ENCODE data around the gene HIBADH.

Gene HIBADH

GRCh38 chr7:27585781-27586447 lies 76.8 kb downstream of the HIBADH start:
- TF ChIP-seq SIN3A (IDR thresholded peaks at IDR 0.05; ENCODE audit: borderline replicate concordance, insufficient read depth, low read length) (no peak), TAF1 (IDR thresholded peaks at IDR 0.05; ENCODE audit: borderline replicate concordance, insufficient read depth, low read length) (no peak), FOXP2 (optimal IDR thresholded peaks at IDR 0.05; ENCODE audit: borderline replicate concordance, extremely low read depth, extremely low read length, insufficient read depth) (no peak), POLR2AphosphoS5 (IDR thresholded peaks at IDR 0.05; ENCODE audit: low read depth, low read length) (no peak), REST (IDR thresholded peaks at IDR 0.05; ENCODE audit: insufficient read depth in 1 of 2, low read depth in 2 of 2, low read length in 2 of 2) (no peak)

- no peak for TF ChIP-seq SIN3A (IDR thresholded peaks at IDR 0.05; ENCODE audit: borderline replicate concordance, insufficient read depth, low read length)
- TF ChIP-seq FOXP2 (optimal IDR thresholded peaks at IDR 0.05; ENCODE audit: borderline replicate concordance, extremely low read depth, extremely low read length, insufficient read depth) = no peak
- TF ChIP-seq POLR2AphosphoS5 (IDR thresholded peaks at IDR 0.05; ENCODE audit: low read depth, low read length) = no peak
- no peak for TF ChIP-seq TAF1 (IDR thresholded peaks at IDR 0.05; ENCODE audit: borderline replicate concordance, insufficient read depth, low read length)
- TF ChIP-seq REST (IDR thresholded peaks at IDR 0.05; ENCODE audit: insufficient read depth in 1 of 2, low read depth in 2 of 2, low read length in 2 of 2) = no peak
Measured at GRCh38 chr7:27581906-27582305, 80.8 kb downstream of the HIBADH start.

GRCh38 chr7:27581119-27581518 lies 81.6 kb downstream of the HIBADH start:
- no peak for TF ChIP-seq REST (IDR thresholded peaks at IDR 0.05; ENCODE audit: insufficient read depth in 1 of 2, low read depth in 2 of 2, low read length in 2 of 2)
- TF ChIP-seq POLR2AphosphoS5 (IDR thresholded peaks at IDR 0.05; ENCODE audit: low read depth, low read length) = no peak
- TF ChIP-seq TAF1 (IDR thresholded peaks at IDR 0.05; ENCODE audit: borderline replicate concordance, insufficient read depth, low read length) = no peak
- TF ChIP-seq SIN3A (IDR thresholded peaks at IDR 0.05; ENCODE audit: borderline replicate concordance, insufficient read depth, low read length) = no peak
- no peak for TF ChIP-seq FOXP2 (optimal IDR thresholded peaks at IDR 0.05; ENCODE audit: borderline replicate concordance, extremely low read depth, extremely low read length, insufficient read depth)

- no peak for TF ChIP-seq SIN3A (IDR thresholded peaks at IDR 0.05; ENCODE audit: borderline replicate concordance, insufficient read depth, low read length)
Measured at GRCh38 chr7:27579565-27579964, 83.1 kb downstream of the HIBADH start.

- TF ChIP-seq POLR2AphosphoS5 (IDR thresholded peaks at IDR 0.05; ENCODE audit: low read depth, low read length) (no peak), SIN3A (IDR thresholded peaks at IDR 0.05; ENCODE audit: borderline replicate concordance, insufficient read depth, low read length) (no peak), REST (IDR thresholded peaks at IDR 0.05; ENCODE audit: insufficient read depth in 1 of 2, low read depth in 2 of 2, low read length in 2 of 2) (no peak), FOXP2 (optimal IDR thresholded peaks at IDR 0.05; ENCODE audit: borderline replicate concordance, extremely low read depth, extremely low read length, insufficient read depth) (no peak), TAF1 (IDR thresholded peaks at IDR 0.05; ENCODE audit: borderline replicate concordance, insufficient read depth, low read length) (no peak)
Measured at GRCh38 chr7:27576360-27576944, 86.2 kb downstream of the HIBADH start.
